Esophagus squamous epithelium (tissue), 4 donors: ENCODE data around the gene IL16.

ENCODE experiments used
- CTCF ChIP-seq, 6 experiments: fragments of 450-650 bp in 4 of 6; fragments of 200-600 bp in 2 of 6; sonication (generic) in 2 of 6; IDR thresholded peaks; one replicate each; pipeline ENCODE4 v1.5.1; 2016 to 2019; ENCODE audit warnings: antibody characterized with exemption in 6 of 6, mild to moderate bottlenecking in 4 of 6, moderate library complexity in 4 of 6
- POLR2A ChIP-seq, 4 donors: fragments of 450-650 bp; IDR thresholded peaks; one replicate each; pipeline ENCODE4 v1.6.1; 2017; ENCODE audit warnings: antibody characterized with exemption in 4 of 4, mild to moderate bottlenecking in 4 of 4, moderate library complexity in 3 of 4

GRCh38 chr15:81296186-81296585, 99.5 kb downstream of the IL16 start:
- TF ChIP-seq POLR2A (IDR thresholded peaks at IDR 0.05) (no peak), CTCF (IDR thresholded peaks at IDR 0.05) (no peak)
